Ascending aorta (tissue), 2 donors: ENCODE results near the gene SORCS2. TPM values are rescaled to one million over a fixed set of nuclear protein-coding genes. Genes with fewer than 3 reads are reported as not detected.

Experiments used
- DNase-seq, 2 donors: peaks; one replicate each; pipeline ENCODE4 v3.0.0-alpha.2; 2019; ENCODE audit warnings: low spot score in 2 of 2
- H3K27ac ChIP-seq, 2 donors: fragments of 200-600 bp; sonication (generic); one replicate each; pipeline ENCODE4 v1.5.1; 2016 to 2017; ENCODE audit warnings: mild to moderate bottlenecking in 1 of 2
- H3K27me3 ChIP-seq: fragments of 200-600 bp; sonication (generic); one replicate; pipeline ENCODE4 v1.5.1; 2017
- H3K36me3 ChIP-seq, 2 donors: fragments of 200-600 bp; sonication (generic); one replicate each; pipeline ENCODE4 v1.5.1; 2016
- H3K4me1 ChIP-seq, 2 donors: fragments of 200-600 bp; sonication (generic); one replicate each; pipeline ENCODE4 v1.5.1; 2016 to 2017; ENCODE audit warnings: mild to moderate bottlenecking in 1 of 2
- H3K4me3 ChIP-seq, 2 donors: fragments of 200-600 bp; sonication (generic); one replicate each; pipeline ENCODE4 v1.5.1; 2016 to 2017; ENCODE audit warnings: mild to moderate bottlenecking in 1 of 2
- H3K9me3 ChIP-seq, 2 donors: fragments of 200-600 bp; sonication (generic); one replicate each; pipeline ENCODE4 v1.5.1; 2016
- intact Hi-C: fragments of 100-400 bp; cut with DNase I; formaldehyde crosslinking; loops from one replicate; pipeline ENCODE4 v1.15.1; 2023
- total RNA-seq: library from RNA; depleted of rRNA; stranded (reverse); fragments of >200 nt; gene quantifications from one replicate; pipeline ENCODE4 v1.1.0, GENCODE V29; 2016
- TF ChIP-seq, protein P1 (sequence below), 3 experiments: fragments of 200-600 bp in 2 of 3; fragments of 450-650 bp in 1 of 3; sonication (generic) in 2 of 3; IDR thresholded peaks; one replicate each; pipeline ENCODE4 v1.5.1; 2016 to 2019; ENCODE audit warnings: antibody characterized with exemption in 3 of 3, mild to moderate bottlenecking in 1 of 3, moderate library complexity in 1 of 3

Gene SORCS2
- total RNA-seq, 1 donor from 2014 or later: 0.32 TPM

DNA sequence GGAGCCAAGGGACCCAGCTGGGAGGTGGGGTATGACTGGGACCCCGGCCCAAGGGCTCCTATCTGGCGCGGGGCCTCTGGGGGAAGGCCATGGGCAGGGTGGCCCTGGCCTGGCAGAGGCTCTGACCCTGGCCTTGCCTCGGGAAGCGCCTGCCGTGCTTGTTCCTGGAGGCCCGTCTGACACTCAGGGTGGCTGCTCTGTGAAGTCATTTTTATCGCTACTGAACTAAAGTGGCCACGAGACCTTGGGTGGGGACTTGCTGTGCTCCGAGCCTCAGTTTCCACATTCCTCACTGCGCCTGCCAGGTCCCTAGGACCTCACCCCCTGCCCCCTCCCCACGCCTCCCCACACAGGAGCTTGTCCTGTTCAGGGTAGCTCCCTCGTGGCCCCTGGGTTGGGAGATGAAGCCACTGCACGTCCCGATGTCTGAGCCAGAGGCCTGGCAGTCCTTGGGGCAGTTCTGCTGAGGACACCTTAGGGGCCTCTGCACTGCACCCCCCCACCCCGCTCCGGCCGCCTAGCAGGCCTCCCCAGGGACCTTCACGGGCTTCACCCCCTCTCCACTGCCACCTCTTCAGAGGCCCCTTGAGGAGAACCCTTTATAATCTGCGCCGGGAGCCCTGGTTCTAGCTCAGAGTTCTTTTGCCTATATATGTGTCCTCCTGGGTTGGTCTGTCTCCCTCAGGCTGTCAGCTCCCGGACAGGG is 639 bp upstream of the SORCS2 start:
- intact Hi-C loops: loop anchor here (1.0 to 5.0 kb wide), 6 partner anchors 15 to 611 kb away; no protein-coding TSS in a partner anchor
- no peaks in the 10 kb centered on the region for H3K9me3 ChIP-seq
- no peak overlapping the region for H3K27ac ChIP-seq
- H3K27me3 ChIP-seq: peaks cover 24% of the 10 kb centered on the region
- H3K4me1 ChIP-seq: peaks cover 6 to 12% of the 10 kb centered on the region in 2 donors
- DNase-seq: peak in 1 of 2 donors; percentile 54
- peak overlapping the region; percentile 44 for H3K4me3 ChIP-seq
- TF ChIP-seq, protein P1, sequence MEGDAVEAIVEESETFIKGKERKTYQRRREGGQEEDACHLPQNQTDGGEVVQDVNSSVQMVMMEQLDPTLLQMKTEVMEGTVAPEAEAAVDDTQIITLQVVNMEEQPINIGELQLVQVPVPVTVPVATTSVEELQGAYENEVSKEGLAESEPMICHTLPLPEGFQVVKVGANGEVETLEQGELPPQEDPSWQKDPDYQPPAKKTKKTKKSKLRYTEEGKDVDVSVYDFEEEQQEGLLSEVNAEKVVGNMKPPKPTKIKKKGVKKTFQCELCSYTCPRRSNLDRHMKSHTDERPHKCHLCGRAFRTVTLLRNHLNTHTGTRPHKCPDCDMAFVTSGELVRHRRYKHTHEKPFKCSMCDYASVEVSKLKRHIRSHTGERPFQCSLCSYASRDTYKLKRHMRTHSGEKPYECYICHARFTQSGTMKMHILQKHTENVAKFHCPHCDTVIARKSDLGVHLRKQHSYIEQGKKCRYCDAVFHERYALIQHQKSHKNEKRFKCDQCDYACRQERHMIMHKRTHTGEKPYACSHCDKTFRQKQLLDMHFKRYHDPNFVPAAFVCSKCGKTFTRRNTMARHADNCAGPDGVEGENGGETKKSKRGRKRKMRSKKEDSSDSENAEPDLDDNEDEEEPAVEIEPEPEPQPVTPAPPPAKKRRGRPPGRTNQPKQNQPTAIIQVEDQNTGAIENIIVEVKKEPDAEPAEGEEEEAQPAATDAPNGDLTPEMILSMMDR (IDR thresholded peaks at IDR 0.05): no peak
- no peaks in the 10 kb centered on the region for H3K36me3 ChIP-seq

DNA sequence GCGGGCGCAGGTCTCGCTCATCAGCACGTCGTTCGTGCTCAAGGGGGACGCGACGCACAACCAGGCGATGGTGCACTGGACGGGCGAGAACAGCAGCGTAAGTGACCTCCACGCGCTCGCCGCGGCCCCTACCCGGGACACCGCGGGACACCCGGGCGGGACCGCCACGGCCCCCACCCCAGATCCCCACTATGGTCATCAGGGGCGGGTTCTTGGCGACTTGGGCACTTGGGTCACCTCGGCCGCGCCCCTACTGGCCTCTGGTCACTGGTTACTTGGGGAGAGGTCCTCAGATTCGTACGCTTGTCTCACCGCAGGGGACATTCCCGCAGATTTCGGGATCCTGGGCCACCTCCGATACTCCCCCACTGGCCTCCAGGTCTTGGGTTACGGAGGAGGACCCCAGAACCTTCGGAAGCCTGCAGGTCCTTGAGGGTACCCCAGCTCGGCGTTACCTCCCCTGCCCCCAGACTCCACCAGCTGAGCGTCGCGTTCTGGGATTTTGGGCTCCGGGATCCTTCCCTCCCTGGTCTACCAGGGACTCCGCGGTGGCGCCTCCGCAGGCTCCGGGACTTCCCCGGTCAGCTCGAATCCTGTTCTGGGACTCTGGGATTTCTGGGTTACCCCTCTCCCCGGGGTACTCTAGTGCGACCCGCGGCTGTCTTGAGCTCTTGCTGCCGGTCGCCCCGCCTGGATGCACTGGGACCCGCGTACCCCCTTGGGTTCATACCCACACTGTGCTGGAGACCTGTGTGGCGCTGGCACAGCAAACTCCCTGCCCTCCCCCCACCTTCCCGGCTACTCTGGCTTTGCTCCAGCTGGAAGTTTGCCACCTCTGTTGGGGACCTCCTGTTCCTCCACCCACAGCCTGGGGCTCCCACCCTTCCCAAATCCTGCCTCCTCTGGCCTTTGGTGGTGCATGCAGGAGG is 956 bp downstream of the SORCS2 start:
- H3K27me3 ChIP-seq: peaks cover 24% of the 10 kb centered on the region
- no peaks in the 10 kb centered on the region for H3K9me3 ChIP-seq
- peaks cover 6 to 12% of the 10 kb centered on the region in 2 donors for H3K4me1 ChIP-seq
- no peaks in the 10 kb centered on the region for H3K36me3 ChIP-seq
- intact Hi-C loops: loop anchor here (2.0 to 5.0 kb wide), 3 partner anchors 14 to 609 kb away; no protein-coding TSS in a partner anchor
- peak in 1 of 2 donors; percentile 62 for DNase-seq
- TF ChIP-seq, protein P1 (IDR thresholded peaks at IDR 0.05): no peak
- H3K4me3 ChIP-seq: peak overlapping the region; percentile 44
- H3K27ac ChIP-seq: no peak overlapping the region

DNA sequence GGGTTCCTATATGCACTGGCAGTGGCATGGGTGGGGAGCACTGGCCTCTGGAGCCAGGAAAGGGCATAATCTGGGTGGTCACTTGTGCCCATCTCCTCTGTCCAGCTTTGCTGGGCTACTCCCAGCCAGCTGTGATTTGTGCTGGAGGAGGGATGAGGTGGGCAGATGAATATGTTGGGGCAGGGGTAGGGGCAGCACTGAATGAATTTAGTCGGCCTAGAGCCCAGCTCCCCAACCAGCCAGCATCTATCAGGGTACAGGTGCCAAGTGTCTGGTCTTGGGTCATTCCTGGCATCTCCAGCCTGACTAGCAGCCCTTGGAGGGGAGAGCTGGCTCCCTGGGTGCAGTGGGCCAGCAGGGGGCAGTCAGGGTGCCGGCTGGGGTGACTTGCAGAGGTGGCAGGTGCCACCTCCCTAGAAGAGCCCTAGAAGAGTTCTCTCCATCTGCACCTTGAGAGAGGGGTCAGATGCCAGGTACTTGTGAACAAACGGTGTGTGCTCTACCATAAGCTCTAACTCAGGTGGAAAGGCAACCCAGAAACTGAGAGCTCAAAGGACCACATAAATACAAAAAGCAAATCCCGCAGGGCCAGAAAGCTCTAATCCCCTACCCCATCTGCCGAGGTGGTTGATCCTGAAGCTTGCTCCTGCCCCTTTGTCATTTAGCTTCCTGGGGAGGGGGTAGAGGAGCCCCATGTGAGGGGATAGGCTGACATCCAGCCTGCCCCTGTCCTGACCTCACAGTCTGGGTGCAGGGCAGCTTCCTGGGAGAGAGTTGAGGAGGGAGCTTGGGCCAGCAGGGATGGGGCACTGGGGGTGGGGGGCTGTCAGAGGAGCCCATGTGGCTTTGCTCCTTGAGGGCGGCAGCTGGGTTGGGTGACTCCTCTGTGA is 2.2 kb downstream of the SORCS2 start:
- TF ChIP-seq, protein P1 (IDR thresholded peaks at IDR 0.05): peak in 1 of 3 experiments; percentile 29
- peaks cover 24% of the 10 kb centered on the region for H3K27me3 ChIP-seq
- no peaks in the 10 kb centered on the region for H3K9me3 ChIP-seq
- H3K4me1 ChIP-seq: peaks cover 6 to 12% of the 10 kb centered on the region in 2 donors
- peak in 1 of 2 donors; percentile 60 for DNase-seq
- H3K36me3 ChIP-seq: no peaks in the 10 kb centered on the region
- intact Hi-C loops: loop anchor here (5.0 kb wide), 2 partner anchors 92 to 608 kb away; no protein-coding TSS in a partner anchor
- H3K27ac ChIP-seq: no peak overlapping the region
- H3K4me3 ChIP-seq: no peak overlapping the region

DNA sequence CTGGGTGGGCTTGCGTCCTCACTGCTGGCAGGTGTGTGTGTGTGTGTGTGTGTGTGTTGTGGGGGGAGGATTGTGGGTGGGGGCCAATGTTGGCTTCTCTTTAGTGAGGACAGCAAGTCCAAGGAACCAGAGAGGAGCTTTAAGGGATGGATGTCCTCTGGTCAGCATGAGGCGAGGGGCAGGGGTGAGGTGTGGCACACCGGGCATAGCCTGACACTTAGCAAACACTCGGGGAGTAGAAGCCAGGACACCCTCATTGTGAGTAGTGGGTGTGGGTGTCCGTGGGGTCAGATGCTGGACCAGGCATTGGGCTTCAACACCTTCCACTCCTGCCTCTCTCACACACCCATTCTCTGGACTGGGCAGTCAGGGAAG is 2.8 kb downstream of the SORCS2 start:
- intact Hi-C loops: no loop called here
- Histone ChIP-seq H3K27me3 (peaks cover 24% of the 10 kb centered on the region), H3K27ac (no peak overlapping the region), H3K36me3 (no peaks in the 10 kb centered on the region), H3K4me3 (no peak overlapping the region), H3K9me3 (no peaks in the 10 kb centered on the region), H3K4me1 (peaks cover 6 to 12% of the 10 kb centered on the region in 2 donors)
- TF ChIP-seq, protein P1 (IDR thresholded peaks at IDR 0.05): no peak
- peak in 1 of 2 donors; percentile 57 for DNase-seq
